Loucy (cell line): ENCODE measurements around the gene ACSF2.

Experiments
- EZH2phosphoT487 ChIP-seq: fragments of 200-600 bp; IDR thresholded peaks from 2 replicates; pipeline ENCODE4 v1.6.1; 2018; ENCODE audit warnings: antibody characterized with exemption, mild to moderate bottlenecking, moderate library complexity, borderline replicate concordance
- TF ChIP-seq, protein P1 (sequence below): fragments of 200-600 bp; sonication (generic); conservative IDR thresholded peaks from 2 replicates; pipeline ENCODE4 v1.5.1; 2014; ENCODE audit warnings: mild to moderate bottlenecking, antibody characterized with exemption, low read length

DNA sequence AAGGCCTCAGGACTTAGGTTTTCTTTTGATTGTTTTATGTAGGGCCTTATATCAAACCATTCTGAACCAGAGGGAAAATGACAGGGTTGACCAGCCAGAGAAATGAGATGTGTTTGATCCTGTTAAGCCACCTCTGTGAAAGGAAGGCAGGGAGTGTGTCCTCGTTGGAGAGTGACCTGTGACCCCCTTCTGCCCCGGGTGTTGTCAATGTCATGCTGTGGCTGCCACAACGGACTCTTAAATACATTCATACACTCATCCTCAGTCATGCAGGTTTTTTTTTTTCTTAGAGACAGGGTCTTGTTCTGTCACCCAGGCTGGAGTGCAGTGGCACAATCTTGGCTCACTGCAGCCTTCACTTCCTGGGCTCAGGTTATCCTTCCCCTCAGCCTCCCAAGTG, 88.4 kb downstream of the ACSF2 start:
- TF ChIP-seq, protein P1, sequence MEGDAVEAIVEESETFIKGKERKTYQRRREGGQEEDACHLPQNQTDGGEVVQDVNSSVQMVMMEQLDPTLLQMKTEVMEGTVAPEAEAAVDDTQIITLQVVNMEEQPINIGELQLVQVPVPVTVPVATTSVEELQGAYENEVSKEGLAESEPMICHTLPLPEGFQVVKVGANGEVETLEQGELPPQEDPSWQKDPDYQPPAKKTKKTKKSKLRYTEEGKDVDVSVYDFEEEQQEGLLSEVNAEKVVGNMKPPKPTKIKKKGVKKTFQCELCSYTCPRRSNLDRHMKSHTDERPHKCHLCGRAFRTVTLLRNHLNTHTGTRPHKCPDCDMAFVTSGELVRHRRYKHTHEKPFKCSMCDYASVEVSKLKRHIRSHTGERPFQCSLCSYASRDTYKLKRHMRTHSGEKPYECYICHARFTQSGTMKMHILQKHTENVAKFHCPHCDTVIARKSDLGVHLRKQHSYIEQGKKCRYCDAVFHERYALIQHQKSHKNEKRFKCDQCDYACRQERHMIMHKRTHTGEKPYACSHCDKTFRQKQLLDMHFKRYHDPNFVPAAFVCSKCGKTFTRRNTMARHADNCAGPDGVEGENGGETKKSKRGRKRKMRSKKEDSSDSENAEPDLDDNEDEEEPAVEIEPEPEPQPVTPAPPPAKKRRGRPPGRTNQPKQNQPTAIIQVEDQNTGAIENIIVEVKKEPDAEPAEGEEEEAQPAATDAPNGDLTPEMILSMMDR = no peak
- TF ChIP-seq EZH2phosphoT487 = no peak
